BLaER1 treated with 17β-estradiol and CSF1 and Interleukin-3, amounts not matched to agents 10 nM and 100 nM (cell line): ENCODE results near the gene MCF2L.

Experiments used
- H3K27ac ChIP-seq, 11 experiments: shearing (Covaris generic); formaldehyde crosslinking; 2 replicates each; pipeline ENCODE4 v1.8.1; 2022
- H3K27me3 ChIP-seq, 11 experiments: shearing (Covaris generic); formaldehyde crosslinking; 2 replicates each; pipeline ENCODE4 v1.8.1; 2022
- H3K36me3 ChIP-seq, 11 experiments: shearing (Covaris generic); formaldehyde crosslinking; 2 replicates each; pipeline ENCODE4 v1.8.1; 2022
- H3K4me1 ChIP-seq, 10 experiments: shearing (Covaris generic); formaldehyde crosslinking; 2 replicates each; pipeline ENCODE4 v1.8.1; 2022
- H3K4me2 ChIP-seq, 11 experiments: shearing (Covaris generic); formaldehyde crosslinking; 2 replicates each; pipeline ENCODE4 v1.8.1; 2022
- H3K4me3 ChIP-seq, 10 experiments: shearing (Covaris generic); formaldehyde crosslinking; 2 replicates each; pipeline ENCODE4 v1.8.1; 2022
- H3K9ac ChIP-seq, 11 experiments: shearing (Covaris generic); formaldehyde crosslinking; 2 replicates each; pipeline ENCODE4 v1.8.1; 2022
- H3K9me3 ChIP-seq, 11 experiments: shearing (Covaris generic); formaldehyde crosslinking; replicated peaks in 1 of 11; 2 replicates each; pipeline ENCODE4 v1.8.1; 2022
- H4K20me1 ChIP-seq, 11 experiments: shearing (Covaris generic); formaldehyde crosslinking; 2 replicates each; pipeline ENCODE4 v1.8.1; 2022
- Cebpa-rat ChIP-seq, 11 experiments: shearing (Covaris generic); IDR thresholded peaks; 2 replicates each; pipeline ENCODE4 v1.8.1; 2022

MCF2L gene, protein sequence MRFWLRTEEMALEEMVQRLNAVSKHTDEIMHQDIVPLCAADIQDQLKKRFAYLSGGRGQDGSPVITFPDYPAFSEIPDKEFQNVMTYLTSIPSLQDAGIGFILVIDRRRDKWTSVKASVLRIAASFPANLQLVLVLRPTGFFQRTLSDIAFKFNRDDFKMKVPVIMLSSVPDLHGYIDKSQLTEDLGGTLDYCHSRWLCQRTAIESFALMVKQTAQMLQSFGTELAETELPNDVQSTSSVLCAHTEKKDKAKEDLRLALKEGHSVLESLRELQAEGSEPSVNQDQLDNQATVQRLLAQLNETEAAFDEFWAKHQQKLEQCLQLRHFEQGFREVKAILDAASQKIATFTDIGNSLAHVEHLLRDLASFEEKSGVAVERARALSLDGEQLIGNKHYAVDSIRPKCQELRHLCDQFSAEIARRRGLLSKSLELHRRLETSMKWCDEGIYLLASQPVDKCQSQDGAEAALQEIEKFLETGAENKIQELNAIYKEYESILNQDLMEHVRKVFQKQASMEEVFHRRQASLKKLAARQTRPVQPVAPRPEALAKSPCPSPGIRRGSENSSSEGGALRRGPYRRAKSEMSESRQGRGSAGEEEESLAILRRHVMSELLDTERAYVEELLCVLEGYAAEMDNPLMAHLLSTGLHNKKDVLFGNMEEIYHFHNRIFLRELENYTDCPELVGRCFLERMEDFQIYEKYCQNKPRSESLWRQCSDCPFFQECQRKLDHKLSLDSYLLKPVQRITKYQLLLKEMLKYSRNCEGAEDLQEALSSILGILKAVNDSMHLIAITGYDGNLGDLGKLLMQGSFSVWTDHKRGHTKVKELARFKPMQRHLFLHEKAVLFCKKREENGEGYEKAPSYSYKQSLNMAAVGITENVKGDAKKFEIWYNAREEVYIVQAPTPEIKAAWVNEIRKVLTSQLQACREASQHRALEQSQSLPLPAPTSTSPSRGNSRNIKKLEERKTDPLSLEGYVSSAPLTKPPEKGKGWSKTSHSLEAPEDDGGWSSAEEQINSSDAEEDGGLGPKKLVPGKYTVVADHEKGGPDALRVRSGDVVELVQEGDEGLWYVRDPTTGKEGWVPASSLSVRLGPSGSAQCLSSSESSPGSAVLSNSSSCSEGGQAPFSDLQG

DNA sequence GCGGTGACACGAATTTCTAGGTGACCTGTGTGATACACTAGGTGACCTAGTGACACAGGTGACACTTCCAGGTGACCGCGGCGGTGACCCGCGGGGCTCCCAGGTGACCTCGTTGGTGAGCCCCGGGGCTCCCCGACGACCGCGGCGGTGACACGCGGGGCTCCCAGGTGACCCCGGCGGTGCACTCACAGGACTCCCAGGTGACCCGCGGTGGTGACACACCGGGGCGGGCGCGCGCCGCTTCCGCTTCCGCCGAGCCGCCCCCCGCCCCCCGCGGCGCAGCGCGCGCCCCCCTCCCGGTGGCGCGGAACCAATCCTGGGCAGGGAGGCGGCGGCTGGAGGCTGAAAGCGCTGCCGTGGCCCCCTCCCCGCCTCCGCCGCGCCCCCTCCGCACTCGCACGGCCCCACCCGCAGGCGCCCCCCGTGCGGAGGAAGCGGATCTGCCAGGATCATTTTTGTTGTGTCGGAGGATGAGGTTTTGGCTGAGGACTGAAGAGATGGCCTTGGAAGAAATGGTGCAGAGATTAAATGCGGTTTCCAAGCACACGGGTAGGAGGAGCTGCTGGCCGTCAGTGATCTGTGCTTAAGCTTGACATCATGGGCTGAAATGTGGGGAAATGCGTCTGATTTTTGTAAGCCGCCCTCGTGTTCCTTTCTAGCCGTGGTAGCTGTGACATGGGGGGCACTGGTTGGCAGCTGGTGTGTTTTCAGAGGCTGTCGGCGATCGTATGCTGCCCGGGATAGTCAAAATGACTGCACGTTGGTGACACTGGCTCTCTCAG is at the start of gene MCF2L:
Gene MCF2L, plus strand, starts transcription at position 305 of the 782 bp plus-strand sequence. Its CDS starts 166 bp downstream, at position 471.
- Histone ChIP-seq H3K27ac (no peak within 1 kb of the TSS), H3K9ac (peak within 1 kb of the TSS in 7 of 11 experiments; percentile 18 to 56 (median 29); a peak in 9 of 22 replicates), H3K4me2 (peak within 1 kb of the TSS; percentile 91 to 100 (median 98)), H3K4me3 (peak within 1 kb of the TSS; percentile 49 to 74 (median 62)), H3K4me1 (peaks cover 9 to 23% (median 18%) of the 10 kb centered on the region in 10 experiments), H4K20me1 (peaks cover 0 to 35% (median 17%) of the 10 kb centered on the region in 11 experiments; a peak in 16 of 22 replicates), H3K27me3 (peaks cover 61 to 84% (median 71%) of the 10 kb centered on the region in 11 experiments), H3K36me3 (no peaks in the 10 kb centered on the region), H3K9me3 (peaks cover 6 to 19% (median 14%) of the 10 kb centered on the region in 11 experiments; a peak in 20 of 22 replicates)
- no peak for TF ChIP-seq Cebpa-rat (IDR thresholded peaks at IDR 0.05)

DNA sequence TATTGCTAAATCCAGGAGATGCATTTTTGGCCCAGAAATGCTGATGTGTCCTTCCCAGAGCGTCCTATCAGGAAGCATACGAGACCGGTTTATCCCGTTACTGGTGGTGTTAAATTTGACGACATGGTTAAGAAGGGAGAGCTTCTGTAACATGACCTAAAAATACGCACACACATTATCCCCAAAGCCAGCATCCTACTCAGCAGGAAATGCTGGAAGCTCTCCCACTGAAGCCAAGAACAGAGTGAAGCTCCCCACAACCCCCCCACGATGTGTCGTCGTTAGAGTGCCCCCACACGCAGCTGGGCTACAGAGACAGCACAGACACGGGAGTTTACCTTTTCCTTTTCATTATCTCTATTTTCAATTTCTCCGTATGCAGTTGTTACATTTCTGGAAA is 45.1 kb upstream of the MCF2L start:
- H3K36me3 ChIP-seq = no peaks in the 10 kb centered on the region
- no peak overlapping the region for H3K27ac ChIP-seq
- H3K9me3 ChIP-seq = peaks cover 0 to 3% (median 0%) of the 10 kb centered on the region in 11 experiments; a peak in 1 of 22 replicates
- peaks cover 17 to 21% (median 19%) of the 10 kb centered on the region in 11 experiments for H3K27me3 ChIP-seq
- H3K9ac ChIP-seq = no peak overlapping the region
- no peak overlapping the region for H3K4me3 ChIP-seq
- no peak overlapping the region for H3K4me2 ChIP-seq
- peaks cover 0 to 5% (median under 1%) of the 10 kb centered on the region in 10 experiments; a peak in 12 of 20 replicates for H3K4me1 ChIP-seq
- peaks cover 0 to 8% (median 0%) of the 10 kb centered on the region in 11 experiments; a peak in 4 of 22 replicates for H4K20me1 ChIP-seq
- TF ChIP-seq Cebpa-rat (IDR thresholded peaks at IDR 0.05) = no peak

DNA sequence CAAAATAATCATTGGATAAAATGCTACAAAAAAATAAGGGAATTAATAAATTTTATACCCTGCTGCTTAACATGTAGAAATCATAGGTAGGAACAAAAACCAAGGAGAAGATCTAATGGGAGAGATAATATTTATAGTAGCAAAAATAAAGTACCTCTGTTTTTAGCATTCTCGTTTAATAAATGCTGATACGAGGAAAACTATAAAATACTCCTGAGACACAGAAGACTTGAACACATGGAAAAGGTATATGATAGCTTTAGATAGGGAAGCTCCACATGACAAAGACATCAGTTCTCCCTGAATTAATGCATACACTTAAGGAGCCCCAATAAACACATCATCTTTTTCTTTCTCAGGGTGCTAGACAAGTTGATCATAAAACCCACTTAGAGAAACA is 44.6 kb upstream of the MCF2L start:
- Histone ChIP-seq H3K9ac (no peak overlapping the region), H3K27me3 (peaks cover 21 to 25% (median 23%) of the 10 kb centered on the region in 11 experiments), H3K36me3 (no peaks in the 10 kb centered on the region), H3K9me3 (peaks cover 0 to 3% (median 0%) of the 10 kb centered on the region in 11 experiments; a peak in 1 of 22 replicates), H4K20me1 (peaks cover 0 to 10% (median 0%) of the 10 kb centered on the region in 11 experiments; a peak in 4 of 22 replicates), H3K4me2 (no peak overlapping the region), H3K4me1 (peaks cover 0 to 9% (median 4%) of the 10 kb centered on the region in 10 experiments; a peak in 16 of 20 replicates), H3K27ac (no peak overlapping the region), H3K4me3 (no peak overlapping the region)
- TF ChIP-seq Cebpa-rat (IDR thresholded peaks at IDR 0.05) = no peak

DNA sequence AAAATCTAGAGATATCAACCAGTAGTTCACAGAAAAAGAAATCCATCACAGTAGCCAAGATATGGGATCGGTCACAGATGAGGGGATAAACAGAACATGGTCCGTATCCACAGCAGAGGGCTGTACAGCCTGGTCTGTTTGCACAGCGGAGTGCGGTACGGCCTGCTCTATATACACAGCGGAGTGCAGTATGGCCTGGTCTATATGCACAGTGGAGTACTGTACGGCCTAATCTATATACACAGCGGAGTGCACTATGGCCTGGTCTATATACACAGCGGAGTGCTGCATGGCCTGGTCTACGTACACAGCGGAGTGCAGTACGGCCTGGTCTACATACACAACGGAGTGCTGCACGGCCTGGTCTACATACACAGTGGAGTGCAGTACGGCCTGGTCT is 43.0 kb upstream of the MCF2L start:
- H3K4me2 ChIP-seq = no peak overlapping the region
- peaks cover 32 to 42% (median 39%) of the 10 kb centered on the region in 11 experiments for H3K27me3 ChIP-seq
- H3K9me3 ChIP-seq = peaks cover 0 to 3% (median 0%) of the 10 kb centered on the region in 11 experiments; a peak in 1 of 22 replicates
- H3K36me3 ChIP-seq = no peaks in the 10 kb centered on the region
- no peak overlapping the region for H3K4me3 ChIP-seq
- no peak for TF ChIP-seq Cebpa-rat (IDR thresholded peaks at IDR 0.05)
- peaks cover 0 to 16% (median 0%) of the 10 kb centered on the region in 11 experiments; a peak in 4 of 22 replicates for H4K20me1 ChIP-seq
- peaks cover 0 to 17% (median 9%) of the 10 kb centered on the region in 10 experiments; a peak in 16 of 20 replicates for H3K4me1 ChIP-seq
- no peak overlapping the region for H3K27ac ChIP-seq
- H3K9ac ChIP-seq = no peak overlapping the region

DNA sequence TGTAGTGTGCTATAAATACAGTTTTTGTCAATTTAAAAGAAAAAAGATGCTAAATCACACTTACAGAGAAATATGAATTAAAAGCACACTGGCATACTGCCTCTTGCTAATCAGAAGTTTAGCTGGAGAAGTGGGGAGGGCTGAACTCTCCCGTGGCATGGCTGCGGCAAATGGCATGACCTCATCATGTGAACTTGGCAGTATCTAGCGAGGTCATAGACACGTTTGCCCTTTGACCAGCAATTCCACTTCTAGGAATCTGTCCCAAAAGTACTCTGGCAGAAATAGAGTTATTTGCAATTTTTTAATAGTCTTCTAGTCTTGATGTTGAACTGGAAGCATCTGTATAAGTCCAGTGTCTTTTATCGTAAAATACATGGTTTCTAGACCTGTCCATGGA is 42.0 kb upstream of the MCF2L start:
- Histone ChIP-seq H3K36me3 (no peaks in the 10 kb centered on the region), H3K4me1 (peaks cover 0 to 17% (median 9%) of the 10 kb centered on the region in 10 experiments; a peak in 16 of 20 replicates), H3K9me3 (peaks cover 0 to 3% (median 0%) of the 10 kb centered on the region in 11 experiments; a peak in 1 of 22 replicates), H3K4me3 (no peak overlapping the region), H3K9ac (no peak overlapping the region), H4K20me1 (peaks cover 0 to 16% (median 0%) of the 10 kb centered on the region in 11 experiments; a peak in 4 of 22 replicates), H3K27ac (no peak overlapping the region), H3K4me2 (no peak overlapping the region), H3K27me3 (peaks cover 32 to 47% (median 44%) of the 10 kb centered on the region in 11 experiments)
- TF ChIP-seq Cebpa-rat (IDR thresholded peaks at IDR 0.05) = no peak

DNA sequence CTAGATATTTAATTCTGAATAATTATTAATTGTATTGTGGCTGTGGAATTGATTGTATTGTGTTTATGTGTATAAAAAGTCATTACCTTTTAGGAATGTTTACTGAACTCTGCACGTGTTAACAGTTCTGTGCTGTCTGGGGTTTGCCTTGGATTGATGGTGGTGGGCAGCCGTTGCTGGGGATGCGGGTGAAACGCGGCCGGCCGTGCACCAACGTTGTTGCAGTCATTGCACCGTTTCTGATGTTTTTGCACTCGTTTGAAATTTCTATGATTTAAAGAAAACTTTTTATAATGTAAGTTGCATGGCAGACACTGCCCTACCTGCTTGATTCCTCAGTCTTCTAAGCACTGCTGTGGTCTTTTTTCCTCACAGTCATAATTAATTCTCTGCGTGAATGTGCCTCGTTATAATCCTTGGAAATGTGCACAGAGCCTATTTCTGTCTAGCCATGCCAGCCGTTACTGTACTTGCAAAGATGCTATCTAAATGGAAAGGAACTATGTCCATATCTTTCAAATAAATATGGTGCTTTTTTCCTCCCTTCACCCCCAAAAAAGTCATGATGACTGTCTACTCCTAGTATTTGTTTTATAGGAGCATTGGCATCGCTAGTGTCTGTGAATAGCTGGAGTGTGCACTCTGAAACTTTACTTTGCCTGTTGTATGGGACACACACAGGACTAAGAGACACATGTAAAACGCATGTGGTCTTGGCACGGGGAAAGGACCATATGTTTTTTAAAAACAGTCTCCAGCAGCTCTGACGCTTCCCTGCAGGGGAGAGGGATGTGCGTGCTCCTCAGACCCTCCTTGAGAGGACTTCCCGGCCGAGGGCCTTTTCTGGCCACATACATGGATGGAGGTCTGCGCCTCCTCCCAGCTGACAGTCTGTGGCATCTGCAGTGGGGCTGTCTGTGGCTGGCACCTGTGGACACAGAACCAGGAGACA is 40.7 kb upstream of the MCF2L start:
- H3K9ac ChIP-seq = no peak overlapping the region
- peaks cover 32 to 47% (median 44%) of the 10 kb centered on the region in 11 experiments for H3K27me3 ChIP-seq
- TF ChIP-seq Cebpa-rat (IDR thresholded peaks at IDR 0.05) = no peak
- no peaks in the 10 kb centered on the region for H3K36me3 ChIP-seq
- H3K4me3 ChIP-seq = no peak overlapping the region
- H3K4me1 ChIP-seq = peaks cover 0 to 17% (median 9%) of the 10 kb centered on the region in 10 experiments; a peak in 17 of 20 replicates
- peak overlapping the region in 3 of 11 experiments; percentile 66 to 82 (median 72); a peak in 5 of 22 replicates for H3K4me2 ChIP-seq
- H4K20me1 ChIP-seq = peaks cover 0 to 17% (median 0%) of the 10 kb centered on the region in 11 experiments; a peak in 5 of 22 replicates
- no peak overlapping the region for H3K27ac ChIP-seq
- H3K9me3 ChIP-seq = peaks cover 0 to 3% (median 0%) of the 10 kb centered on the region in 11 experiments; a peak in 1 of 22 replicates
